Measurements from ENCODE around the gene TTYH2.

Gene TTYH2

GRCh38 chr17:74297941-74298340 lies 84.6 kb downstream of the TTYH2 start:
- no peak for DNase-seq

GRCh38 chr17:74298778-74299177 lies 85.4 kb downstream of the TTYH2 start:
- no peak for DNase-seq

GRCh38 chr17:74299226-74300009 lies 86.0 kb downstream of the TTYH2 start:
- DNase-seq: no peak

GRCh38 chr17:74303305-74303704 lies 89.9 kb downstream of the TTYH2 start:
- DNase-seq: no peak

- no peak for DNase-seq
These were observed 90.8 kb downstream of the TTYH2 start for GRCh38 chr17:74304184-74304583.

GRCh38 chr17:74305865-74306654 lies 92.7 kb downstream of the TTYH2 start:
- no peak for DNase-seq

GRCh38 chr17:74307984-74308773 lies 94.8 kb downstream of the TTYH2 start:
- DNase-seq: no peak

- no peak for DNase-seq
These were observed 96.5 kb downstream of the TTYH2 start for GRCh38 chr17:74309902-74310301.

Measured in NCI-H1048 (cell line).